Activated CD8-positive, alpha-beta memory T cell treated with anti-CD3 and anti-CD28 coated beads for 48 hours (primary cell): ENCODE data around the gene RAB40C.
"Not testable (repeated sequence)": the region's sequence is repeated elsewhere in the genome, so short reads cannot be mapped to it uniquely, and the experiment has no call there.

Experiments used
- DNase-seq, 3 experiments: peaks; one replicate each; pipeline ENCODE4 v3.0.0-alpha.2; 2020; ENCODE audit warnings: low read depth in 2 of 3, low spot score in 2 of 3

The RAB40C gene

DNA sequence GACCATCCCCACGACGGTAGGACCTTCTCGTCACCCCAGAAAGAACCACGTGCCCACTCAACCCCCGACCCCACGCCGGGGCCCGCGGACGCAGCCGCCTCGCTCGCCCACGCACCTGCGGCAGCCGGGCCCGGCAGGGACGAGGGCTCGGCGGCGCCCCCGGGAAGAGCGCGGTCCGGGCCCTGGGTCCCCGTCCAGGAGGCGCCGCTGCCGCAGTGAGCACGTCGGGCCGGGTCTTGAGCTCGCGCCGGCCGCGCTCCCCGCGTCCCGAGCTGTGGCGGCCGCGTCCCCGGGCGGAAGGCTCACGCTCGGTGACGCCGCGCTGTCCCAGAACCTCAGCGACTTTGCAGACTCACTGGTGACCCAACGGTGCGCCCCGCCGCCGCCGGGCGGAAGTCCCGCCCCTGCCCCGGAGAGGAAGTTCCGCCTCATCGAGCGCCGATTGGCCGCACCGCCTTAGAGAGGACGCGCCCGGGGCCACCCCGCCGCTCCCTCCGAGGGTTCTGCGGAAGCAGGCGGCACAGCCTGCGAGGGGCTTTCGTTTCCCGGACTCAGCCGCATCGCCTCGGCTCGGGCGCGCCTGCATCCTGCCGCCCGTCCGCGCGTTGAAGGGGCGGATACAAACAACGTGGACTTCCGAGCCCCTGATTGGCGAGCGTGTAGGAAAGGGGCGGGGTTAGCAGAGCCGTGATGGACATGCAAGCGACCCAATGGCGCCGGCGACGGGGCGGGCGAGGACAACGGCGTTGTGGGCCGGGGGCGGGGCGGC, 793 bp upstream of the RAB40C start:
- peak; percentile 93 to 100 (median 99) for DNase-seq

DNA sequence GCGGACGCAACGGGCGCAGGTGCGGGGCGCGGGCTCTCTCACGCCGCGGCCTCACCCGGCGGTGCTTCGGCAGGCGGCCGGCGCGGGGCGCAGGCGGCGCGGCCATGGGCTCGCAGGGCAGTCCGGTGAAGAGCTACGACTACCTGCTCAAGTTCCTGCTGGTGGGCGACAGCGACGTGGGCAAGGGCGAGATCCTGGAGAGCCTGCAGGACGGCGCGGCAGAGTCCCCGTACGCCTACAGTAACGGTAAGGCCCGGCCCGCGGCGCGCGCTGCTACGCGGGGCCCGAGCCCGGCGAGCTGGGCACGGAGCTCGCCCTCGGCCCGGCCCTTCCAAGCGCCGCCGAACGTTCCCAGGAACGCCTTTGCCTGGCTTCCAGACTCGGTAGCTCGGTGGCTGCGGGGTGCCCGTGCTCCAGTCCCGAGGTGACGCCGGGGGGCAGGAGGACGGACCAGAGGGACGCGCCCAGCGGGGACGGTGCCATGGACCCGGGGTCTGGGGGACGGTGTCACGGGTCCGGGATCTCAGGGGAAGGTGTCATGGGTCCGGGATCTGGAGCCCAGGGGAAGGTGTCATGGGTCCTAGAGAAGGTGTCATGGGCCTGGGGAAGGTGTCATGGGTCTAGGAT, 435 bp downstream of the RAB40C start:
- DNase-seq = no peak

- no peak for DNase-seq
Measured at GRCh38 chr16:590815-591200, 942 bp downstream of the RAB40C start.

GRCh38 chr16:591231-591630, 1.4 kb downstream of the RAB40C start:
- no peak for DNase-seq

DNA sequence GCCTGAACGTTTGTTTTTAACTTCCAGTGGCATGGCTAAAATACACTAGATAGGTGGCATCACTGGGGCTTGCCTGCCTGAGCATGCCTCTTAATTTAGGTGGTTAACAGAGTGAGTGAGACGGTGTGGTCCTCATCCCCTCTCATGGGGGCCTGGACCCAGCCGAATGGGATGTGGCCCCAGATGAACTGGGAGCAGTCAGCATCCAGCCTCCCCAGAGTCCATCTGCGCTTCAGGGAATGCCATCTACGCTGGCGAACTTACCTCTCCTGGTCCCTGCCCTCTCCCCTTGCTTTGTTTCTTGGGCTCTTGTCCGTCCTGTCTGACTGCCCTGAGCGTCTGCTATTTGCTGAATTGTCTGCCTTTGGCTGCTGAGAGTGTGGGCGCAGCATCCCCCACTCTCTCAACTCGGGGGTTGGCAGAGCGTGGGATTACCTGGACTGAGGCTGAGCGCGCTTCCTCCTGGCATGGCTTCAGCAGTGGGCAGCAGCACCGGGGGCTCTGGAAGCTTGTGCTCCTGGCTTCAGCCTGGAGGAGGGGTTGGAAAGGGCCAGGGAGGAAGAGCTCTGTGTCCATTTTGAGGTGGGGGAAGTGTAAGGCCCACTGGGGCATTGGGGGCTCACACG, 2.1 kb downstream of the RAB40C start:
- DNase-seq = no peak

GRCh38 chr16:592518-593306, 2.8 kb downstream of the RAB40C start:
- no peak for DNase-seq

DNA sequence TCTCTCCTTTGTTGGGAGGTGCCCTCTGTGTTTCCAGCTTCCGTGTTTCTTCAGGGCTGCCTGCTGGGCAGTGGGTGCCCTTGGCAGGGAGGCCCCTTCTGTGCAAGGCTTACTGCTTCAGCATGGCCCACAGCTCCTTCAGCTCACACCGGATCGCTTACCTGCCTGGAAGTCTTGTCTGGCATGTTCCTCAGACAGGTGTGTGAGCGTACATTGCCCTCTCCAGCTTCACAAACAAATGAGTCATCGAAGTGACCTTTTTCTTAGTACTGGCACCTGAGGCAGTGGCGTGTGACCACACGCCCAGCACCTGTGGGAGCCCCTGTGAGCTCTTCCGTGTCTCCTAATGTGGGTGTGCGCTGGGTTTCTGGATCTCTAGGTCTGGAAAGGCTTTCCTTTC, 3.5 kb downstream of the RAB40C start:
- DNase-seq = no peak

- DNase-seq = no peak
Measured at GRCh38 chr16:593807-594206, 3.9 kb downstream of the RAB40C start.

DNA sequence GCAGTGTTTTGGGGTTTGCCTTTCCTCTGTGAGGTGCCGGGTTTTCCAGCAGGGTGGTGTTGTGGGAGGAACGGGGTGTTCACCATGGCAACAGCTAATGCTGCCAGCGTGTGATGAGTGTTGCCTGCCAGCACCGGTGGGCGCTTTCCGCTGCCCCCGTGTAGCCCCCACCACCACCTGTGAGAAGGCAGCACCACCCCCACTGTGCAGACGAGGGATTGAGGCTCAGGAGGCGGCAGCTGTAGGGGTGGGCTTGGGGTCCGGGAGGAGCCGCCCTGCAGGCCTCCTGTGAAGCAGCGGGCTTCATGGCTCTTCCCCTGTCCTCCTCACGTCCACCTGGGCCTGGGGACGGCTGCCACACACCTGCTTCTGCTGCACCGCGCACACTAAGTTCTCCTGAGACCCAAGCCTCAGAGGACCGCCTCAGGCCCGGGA, 5.2 kb downstream of the RAB40C start:
- DNase-seq = no peak

- DNase-seq = no peak
Measured at GRCh38 chr16:595942-596735, 6.3 kb downstream of the RAB40C start.

- DNase-seq = no peak
Measured at GRCh38 chr16:596736-597060, 6.8 kb downstream of the RAB40C start.

DNA sequence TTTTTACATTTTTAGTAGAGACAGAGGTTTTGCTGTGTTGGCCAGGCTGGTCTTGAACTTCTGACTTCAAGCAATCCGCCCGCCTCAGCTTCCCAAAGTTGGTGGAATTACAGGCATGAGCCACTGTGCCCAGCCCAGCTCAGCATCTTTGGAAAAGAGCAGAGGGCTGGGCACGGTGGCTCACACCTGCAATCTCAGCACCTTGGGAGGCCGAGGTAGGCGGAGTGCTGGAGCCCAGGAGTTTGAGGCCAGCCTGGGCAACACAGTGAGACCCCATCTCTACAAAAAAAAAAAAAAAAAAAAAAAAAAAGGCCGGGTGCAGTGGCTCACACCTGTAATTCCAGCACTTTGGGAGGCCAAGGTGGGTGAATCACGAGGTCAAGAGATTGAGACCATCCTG, 7.8 kb downstream of the RAB40C start:
- DNase-seq = not testable (repeated sequence)

DNA sequence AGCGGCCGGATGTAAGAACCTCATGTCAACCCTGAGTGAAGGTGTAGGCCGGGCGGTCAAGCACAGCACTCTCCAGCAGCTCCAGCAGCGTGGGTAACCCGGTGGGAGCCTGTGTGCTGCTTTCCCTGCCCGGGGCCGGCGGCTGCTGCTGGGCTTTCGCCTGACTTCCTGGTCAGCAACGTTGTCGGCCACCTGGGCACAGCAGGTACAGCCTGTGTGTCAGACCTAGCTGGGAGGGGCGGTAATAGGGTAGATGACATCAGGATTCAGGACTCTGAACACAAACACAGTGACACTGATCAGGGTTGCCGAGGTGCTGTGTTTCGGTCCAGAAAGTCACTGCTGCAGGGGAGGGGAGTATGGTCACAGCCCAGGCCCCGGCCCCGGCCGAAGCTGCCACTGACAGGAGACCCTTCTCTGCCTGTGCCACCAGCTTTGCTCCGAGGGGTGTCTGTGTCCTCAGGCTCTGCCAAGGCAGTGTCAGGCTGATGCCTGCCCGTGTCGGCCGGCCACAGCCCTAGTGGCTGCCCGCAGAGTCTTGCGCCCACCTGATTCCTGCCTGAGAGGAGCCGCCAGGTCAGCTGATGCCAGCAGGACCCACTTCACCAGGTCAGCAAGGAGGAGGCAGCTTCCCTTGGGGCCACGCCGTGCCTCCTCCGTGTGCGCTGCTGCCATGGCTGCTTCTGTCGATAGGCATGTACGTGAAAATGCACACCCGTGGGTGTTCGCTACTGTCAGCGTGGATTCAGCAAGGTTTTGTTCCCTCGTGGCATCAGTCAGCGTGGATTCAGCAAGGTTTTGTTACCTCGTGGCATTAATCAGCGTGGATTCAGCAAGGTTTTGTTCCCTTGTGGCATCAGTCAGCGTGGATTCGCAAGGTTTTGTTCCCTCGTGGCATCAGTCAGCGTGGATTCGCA, 9.2 kb downstream of the RAB40C start:
- DNase-seq = no peak

- no peak for DNase-seq
Measured at GRCh38 chr16:600781-601180, 10.9 kb downstream of the RAB40C start.

DNA sequence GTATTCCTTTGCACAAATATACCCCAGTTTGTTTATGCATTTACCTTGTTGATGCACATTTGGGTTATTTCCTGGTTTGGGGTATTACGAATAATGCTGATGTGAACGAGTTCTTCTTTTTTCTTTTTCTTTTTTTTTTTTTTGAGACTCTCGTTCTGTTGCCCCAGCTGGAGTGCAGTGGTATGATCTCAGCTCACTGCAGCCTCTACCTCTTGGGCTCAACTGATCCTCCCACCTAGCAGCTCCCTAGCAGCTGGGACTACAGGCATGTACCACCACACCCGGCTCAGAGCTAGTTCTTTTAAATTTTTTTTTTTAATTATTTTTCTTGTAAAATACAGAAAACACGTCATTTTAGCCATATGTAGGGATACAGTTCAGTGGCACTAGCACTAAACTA, 14.1 kb downstream of the RAB40C start:
- no peak for DNase-seq

- no peak for DNase-seq
Measured at GRCh38 chr16:606656-607307, 16.9 kb downstream of the RAB40C start.

GRCh38 chr16:608019-608418, 18.2 kb downstream of the RAB40C start:
- no peak for DNase-seq

GRCh38 chr16:609316-609715, 19.4 kb downstream of the RAB40C start:
- no peak for DNase-seq

DNA sequence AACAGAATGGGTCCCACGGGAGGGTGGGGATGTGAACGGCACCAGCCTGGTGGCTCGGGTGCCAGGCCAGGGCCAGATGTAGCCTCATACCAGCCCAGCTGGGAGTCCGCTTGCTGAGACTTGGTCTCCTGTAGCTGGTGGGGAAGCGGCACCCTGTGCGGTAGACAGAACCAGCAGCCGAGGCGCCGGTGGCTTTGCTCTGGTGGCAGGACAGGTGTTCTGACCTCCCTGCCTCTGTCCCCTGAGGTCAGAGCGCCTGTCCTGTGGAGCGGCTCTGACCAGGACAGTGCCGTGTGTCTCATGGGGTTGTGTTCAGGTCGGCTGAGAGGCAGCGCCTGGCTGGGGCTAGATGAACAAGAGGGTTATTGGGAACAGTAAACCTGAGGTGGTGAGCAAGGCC, 20.1 kb downstream of the RAB40C start:
- DNase-seq = no peak
